ENCODE data around the gene UNC80.

UNC80 gene

GRCh38 chr2:209818939-209819338 lies 47.3 kb downstream of the UNC80 start:
- FAIRE-seq: no peak

- FAIRE-seq: no peak
Measured at GRCh38 chr2:209821806-209822205, 50.2 kb downstream of the UNC80 start.

- FAIRE-seq: no peak
Measured at GRCh38 chr2:209823484-209823883, 51.9 kb downstream of the UNC80 start.

- no peak for FAIRE-seq
Measured at GRCh38 chr2:209824391-209824790, 52.8 kb downstream of the UNC80 start.

- FAIRE-seq: no peak
Measured at GRCh38 chr2:209830722-209831465, 59.3 kb downstream of the UNC80 start.

GRCh38 chr2:209834767-209835166 lies 63.1 kb downstream of the UNC80 start:
- no peak for FAIRE-seq

- FAIRE-seq: no peak
Measured at GRCh38 chr2:209840434-209840833, 68.8 kb downstream of the UNC80 start.

- FAIRE-seq: no peak
Measured at GRCh38 chr2:209845666-209846065, 74.0 kb downstream of the UNC80 start.

- FAIRE-seq: no peak
Measured at GRCh38 chr2:209864716-209865295, 93.2 kb downstream of the UNC80 start.

- no peak for FAIRE-seq
Measured at GRCh38 chr2:209868271-209868994, 96.8 kb downstream of the UNC80 start.

GRCh38 chr2:209870067-209870466 lies 98.4 kb downstream of the UNC80 start:
- FAIRE-seq: no peak

- FAIRE-seq: no peak
Measured at GRCh38 chr2:209872675-209873074, 101.0 kb downstream of the UNC80 start.

- FAIRE-seq: no peak
Measured at GRCh38 chr2:209875270-209875669, 103.6 kb downstream of the UNC80 start.

- FAIRE-seq: no peak
Measured at GRCh38 chr2:209876211-209876610, 104.6 kb downstream of the UNC80 start.

GRCh38 chr2:209878701-209879100 lies 107.1 kb downstream of the UNC80 start:
- FAIRE-seq: no peak

GRCh38 chr2:209900638-209901037 lies 129.0 kb downstream of the UNC80 start:
- FAIRE-seq: no peak

- FAIRE-seq: no peak
Measured at GRCh38 chr2:209901172-209901571, 129.5 kb downstream of the UNC80 start.

GRCh38 chr2:209905691-209906090 lies 134.1 kb downstream of the UNC80 start:
- no peak for FAIRE-seq

- no peak for FAIRE-seq
Measured at GRCh38 chr2:209907746-209908145, 136.1 kb downstream of the UNC80 start.

GRCh38 chr2:209908511-209908910 lies 136.9 kb downstream of the UNC80 start:
- FAIRE-seq: no peak

- no peak for FAIRE-seq
Measured at GRCh38 chr2:209911486-209911885, 139.9 kb downstream of the UNC80 start.

- no peak for FAIRE-seq
Measured at GRCh38 chr2:209913786-209914345, 142.2 kb downstream of the UNC80 start.

GRCh38 chr2:209917154-209917771 lies 145.6 kb downstream of the UNC80 start:
- FAIRE-seq: no peak
